GM10248 (cell line): Measurements from ENCODE around the gene S100B.

Source experiments
- CTCF ChIA-PET: fragments of 300-600 bp; sonication (Branson Sonifier 250); formaldehyde crosslinking; extraction: SDS; loops from one replicate; lab custom pipeline; 2021; ENCODE audit warnings: antibody characterized with exemption; lab: Yijun Ruan, JAX
- POLR2A ChIA-PET: fragments of 350-650 bp; sonication (Branson Sonifier 250); formaldehyde crosslinking; extraction: SDS; loops from one replicate; lab custom pipeline; 2020; ENCODE audit warnings: antibody characterized with exemption; lab: Yijun Ruan, JAX
- DNase-seq: peaks from one replicate; pipeline ENCODE4 v3.0.0; 2012; ENCODE audit errors: extremely low spot score
- TF ChIP-seq, protein P1 (sequence below): IDR thresholded peaks from 2 replicates; pipeline ENCODE4 v1.5.1; 2012; ENCODE audit warnings: mild to moderate bottlenecking, low read depth; ENCODE audit errors: extremely low read depth, missing control alignments, control extremely low read depth

Gene S100B

DNA sequence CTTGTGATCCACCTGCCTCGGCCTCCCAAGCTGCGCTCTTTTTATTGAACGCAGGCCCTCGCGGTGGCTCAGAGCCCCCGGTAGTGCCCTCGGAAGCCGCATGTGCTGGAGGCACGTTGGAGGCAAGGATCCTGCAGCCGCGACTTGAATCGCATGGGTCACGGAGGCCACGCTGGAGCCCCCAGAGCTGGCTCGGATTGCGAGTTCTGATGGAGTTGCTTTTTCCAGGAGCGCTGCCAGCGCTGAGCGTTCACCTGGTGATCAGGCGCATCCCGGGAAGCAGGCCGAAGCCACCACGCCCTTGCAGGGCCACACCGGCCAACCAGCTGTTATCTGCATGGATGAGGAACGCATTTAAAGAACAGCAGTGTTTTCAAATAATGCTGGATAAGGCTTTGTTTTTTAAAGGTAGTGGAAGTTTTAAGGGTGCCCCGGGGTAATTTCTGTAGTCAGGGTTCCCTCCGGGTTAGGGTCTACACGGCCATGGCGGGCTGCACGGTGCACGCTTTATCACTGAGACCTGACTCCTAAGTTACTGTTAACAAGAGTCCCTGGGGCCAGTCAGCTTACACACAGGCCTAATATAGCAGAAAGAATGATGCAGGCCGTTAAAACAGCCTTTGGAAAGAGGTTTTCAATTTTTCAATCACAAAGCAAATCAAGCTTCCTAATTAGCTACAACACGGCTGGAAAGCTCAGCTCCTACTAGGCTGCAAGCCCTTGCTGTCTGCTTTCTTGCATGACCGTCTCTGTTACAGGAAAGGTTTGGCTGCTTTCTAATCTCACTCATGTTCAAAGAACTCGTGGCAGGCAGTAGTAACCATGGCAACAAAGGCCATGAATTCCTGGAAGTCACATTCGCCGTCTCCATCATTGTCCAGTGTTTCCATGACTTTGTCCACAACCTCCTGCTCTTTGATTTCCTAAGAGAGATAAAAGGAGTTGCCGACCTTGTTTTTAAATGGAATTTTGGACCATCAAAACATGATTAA lies 6.0 kb downstream of the S100B start:
- CTCF ChIA-PET: interaction anchor here (1.5 kb wide), 1 partner anchor 18 kb away, joined by 4 read pairs; no protein-coding TSS in a partner anchor
- POLR2A ChIA-PET: no interaction called here
- TF ChIP-seq, protein P1, sequence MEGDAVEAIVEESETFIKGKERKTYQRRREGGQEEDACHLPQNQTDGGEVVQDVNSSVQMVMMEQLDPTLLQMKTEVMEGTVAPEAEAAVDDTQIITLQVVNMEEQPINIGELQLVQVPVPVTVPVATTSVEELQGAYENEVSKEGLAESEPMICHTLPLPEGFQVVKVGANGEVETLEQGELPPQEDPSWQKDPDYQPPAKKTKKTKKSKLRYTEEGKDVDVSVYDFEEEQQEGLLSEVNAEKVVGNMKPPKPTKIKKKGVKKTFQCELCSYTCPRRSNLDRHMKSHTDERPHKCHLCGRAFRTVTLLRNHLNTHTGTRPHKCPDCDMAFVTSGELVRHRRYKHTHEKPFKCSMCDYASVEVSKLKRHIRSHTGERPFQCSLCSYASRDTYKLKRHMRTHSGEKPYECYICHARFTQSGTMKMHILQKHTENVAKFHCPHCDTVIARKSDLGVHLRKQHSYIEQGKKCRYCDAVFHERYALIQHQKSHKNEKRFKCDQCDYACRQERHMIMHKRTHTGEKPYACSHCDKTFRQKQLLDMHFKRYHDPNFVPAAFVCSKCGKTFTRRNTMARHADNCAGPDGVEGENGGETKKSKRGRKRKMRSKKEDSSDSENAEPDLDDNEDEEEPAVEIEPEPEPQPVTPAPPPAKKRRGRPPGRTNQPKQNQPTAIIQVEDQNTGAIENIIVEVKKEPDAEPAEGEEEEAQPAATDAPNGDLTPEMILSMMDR: no peak
- DNase-seq: peak; percentile 7

DNA sequence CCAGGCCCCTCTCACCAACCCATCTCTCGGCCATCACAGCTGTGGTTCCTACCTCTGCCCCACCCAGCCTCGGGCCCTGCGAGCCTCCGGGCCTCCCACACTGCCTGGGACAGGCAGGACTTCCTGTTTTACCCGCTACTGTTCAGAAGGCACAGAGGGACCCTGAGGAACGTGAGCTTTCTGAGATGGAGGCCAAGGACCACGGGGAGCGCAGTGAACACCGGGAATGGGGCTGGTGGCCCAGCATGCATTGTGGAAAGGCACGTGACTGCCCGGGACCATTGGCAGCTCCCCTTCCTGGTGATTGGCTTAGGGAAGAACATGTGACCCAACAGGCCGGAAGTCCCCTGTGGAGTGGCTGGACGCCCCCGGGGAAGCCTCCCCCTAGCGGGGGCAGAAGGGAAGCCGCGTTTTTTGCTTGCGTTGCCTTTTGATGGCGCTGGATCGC lies 7.0 kb downstream of the S100B start:
- ChIA-PET POLR2A (no interaction called here), CTCF (interaction anchor here (1.1 kb wide), 1 partner anchor 26 kb away, joined by 3 read pairs; no protein-coding TSS in a partner anchor)
- peak; percentile 11 for DNase-seq
- TF ChIP-seq, protein P1: no peak

DNA sequence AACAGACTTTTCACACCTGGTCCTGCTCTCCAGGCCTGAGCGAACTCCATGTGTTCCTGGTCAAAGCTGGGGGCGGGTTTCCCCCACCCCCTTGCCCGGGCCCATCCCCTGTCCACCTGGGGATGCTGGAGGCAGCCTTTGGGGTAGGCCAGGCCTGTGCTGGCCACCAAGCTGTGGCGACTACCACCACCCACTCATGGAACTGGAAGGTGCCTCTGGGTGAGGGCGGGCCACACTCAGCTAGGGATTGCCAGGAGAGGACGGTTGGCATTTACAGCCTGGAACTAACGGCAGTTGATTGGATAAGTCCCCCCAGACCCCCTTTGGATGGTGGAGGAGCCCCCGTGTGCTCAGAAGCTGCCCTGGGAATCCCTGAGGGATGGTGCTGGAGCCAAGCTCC lies 7.9 kb downstream of the S100B start:
- TF ChIP-seq, protein P1: no peak
- ChIA-PET POLR2A (interaction anchor here (0.5 kb wide), 1 partner anchor 18 kb away, joined by 3 read pairs; no protein-coding TSS in a partner anchor), CTCF (interaction anchor here (1.1 kb wide), 1 partner anchor 25 kb away, joined by 3 read pairs; no protein-coding TSS in a partner anchor)
- DNase-seq: peak; percentile 11

DNA sequence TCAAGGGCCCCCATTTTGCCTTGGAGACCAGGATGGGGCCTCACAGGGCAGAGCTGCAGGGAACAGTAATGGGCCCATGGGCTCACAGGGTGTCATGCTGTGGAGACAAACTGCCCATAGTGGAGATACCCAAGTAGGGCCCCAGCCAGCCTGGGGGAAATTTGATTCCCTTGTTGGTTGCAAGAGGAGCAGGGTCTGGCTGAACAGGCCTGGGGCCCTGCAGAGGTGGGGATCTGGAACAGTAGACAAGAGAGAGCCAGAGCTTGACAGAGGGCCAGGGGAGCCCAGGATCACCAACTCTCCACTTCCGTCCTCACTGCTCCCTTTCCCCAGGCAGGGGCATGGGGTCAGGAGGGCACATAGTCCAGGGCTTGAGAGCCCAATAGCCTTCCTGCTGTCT lies 8.7 kb downstream of the S100B start:
- POLR2A ChIA-PET: no interaction called here

DNA sequence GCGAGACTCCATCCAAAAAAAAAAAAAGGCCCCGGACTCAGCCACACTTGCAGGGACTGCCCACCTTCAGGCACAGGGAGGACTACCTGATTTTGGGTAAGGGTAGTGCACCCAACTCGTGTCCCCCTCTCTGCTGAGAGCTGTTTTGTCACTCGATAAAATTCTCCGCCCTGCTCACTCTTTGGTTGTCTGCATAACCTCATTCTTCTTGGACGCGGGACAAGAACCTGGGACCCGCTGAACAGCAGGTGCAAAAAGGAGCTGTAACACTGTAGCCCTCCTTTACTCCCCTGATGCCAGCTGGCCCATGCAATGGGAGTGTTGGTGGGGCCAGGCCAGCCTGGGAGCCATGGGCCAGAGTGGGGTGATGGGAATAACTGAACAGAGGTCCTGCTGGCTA lies 10.6 kb downstream of the S100B start:
- ChIA-PET POLR2A (no interaction called here), CTCF (no interaction called here)
- no peak for DNase-seq
- TF ChIP-seq, protein P1: no peak

More for the DNA sequence above, 8.7 kb downstream of the S100B start:
- CTCF ChIA-PET: no interaction called here
- no peak for DNase-seq
- TF ChIP-seq, protein P1: no peak

- TF ChIP-seq, protein P1: no peak
- ChIA-PET CTCF (interaction anchor here (1.3 kb wide), 1 partner anchor 85 kb away, joined by 3 read pairs; no protein-coding TSS in a partner anchor), POLR2A (no interaction called here)
- no peak for DNase-seq
Observed at GRCh38 chr21:46585191-46585953, 19.5 kb downstream of the S100B start.
